ENCODE measurements around the gene TSEN54. TPM values are rescaled to one million over a fixed set of nuclear protein-coding genes. Genes with fewer than 3 reads are reported as not detected.

The TSEN54 gene
- total RNA-seq, 2 experiments from 2014 or later: 76.6 to 77.8 TPM

DNA sequence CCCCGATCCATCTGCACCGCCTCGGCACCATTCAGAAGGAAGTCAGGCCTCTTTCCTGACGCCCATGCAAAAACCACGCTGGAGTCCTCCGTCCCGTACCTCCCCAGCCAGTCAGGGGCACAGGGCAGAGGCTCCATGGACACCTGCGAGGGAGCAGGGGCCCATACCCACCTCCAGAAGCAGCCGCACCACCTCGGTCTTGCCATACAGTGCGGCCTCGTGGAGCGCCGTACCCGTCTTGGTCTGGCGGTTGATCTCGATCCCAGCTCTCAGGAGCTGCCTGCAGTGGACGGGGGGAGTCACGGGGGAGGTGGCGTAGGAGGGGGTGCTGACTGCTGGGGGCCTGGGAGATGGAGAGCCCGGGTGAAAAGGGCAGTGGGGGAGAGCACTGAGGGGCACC lies 10.2 kb upstream of the TSEN54 start:
- no peak for ATAC-seq
- DNase-seq: no peak
- Mint-ChIP-seq H3K36me3 (ENCODE audit: low read depth) (no peaks in the 10 kb centered on the region), H3K9me3 (ENCODE audit: insufficient read depth) (no peaks in the 10 kb centered on the region), H3K4me1 (ENCODE audit: low read depth) (no peaks in the 10 kb centered on the region), H3K27me3 (ENCODE audit: low read depth) (no peaks in the 10 kb centered on the region), H3K4me3 (no peak overlapping the region), H3K27ac (no peak overlapping the region)
- CTCF ChIA-PET: interaction anchor here (1.5 kb wide), 1 partner anchor 8 kb away, joined by 3 read pairs; no protein-coding TSS in a partner anchor
- POLR2A ChIA-PET: interaction anchor here (0.6 kb wide), 2 partner anchors 131 to 259 kb away, joined by 3 to 4 read pairs; no protein-coding TSS in a partner anchor

GRCh38 chr17:75506888-75507287 lies 9.4 kb upstream of the TSEN54 start:
- CTCF ChIA-PET: no interaction called here
- no peak for DNase-seq

GRCh38 chr17:75507733-75508719 lies 8.3 kb upstream of the TSEN54 start:
- no peaks in the 10 kb centered on the region for H3K9me3 Mint-ChIP-seq (ENCODE audit: insufficient read depth)
- CTCF ChIA-PET: no interaction called here
- no peaks in the 10 kb centered on the region for H3K36me3 Mint-ChIP-seq (ENCODE audit: low read depth)
- H3K27me3 Mint-ChIP-seq (ENCODE audit: low read depth): no peaks in the 10 kb centered on the region
- no peaks in the 10 kb centered on the region for H3K4me1 Mint-ChIP-seq (ENCODE audit: low read depth)
- H3K27ac Mint-ChIP-seq: no peak overlapping the region
- no peak for ATAC-seq
- H3K4me3 Mint-ChIP-seq: no peak overlapping the region
- POLR2A ChIA-PET: no interaction called here
- no peak for DNase-seq

More at GRCh38 chr17:75506888-75507287, 9.4 kb upstream of the TSEN54 start:
- H3K36me3 Mint-ChIP-seq (ENCODE audit: low read depth): no peaks in the 10 kb centered on the region
- POLR2A ChIA-PET: no interaction called here
- H3K9me3 Mint-ChIP-seq (ENCODE audit: insufficient read depth): no peaks in the 10 kb centered on the region
- H3K4me3 Mint-ChIP-seq: no peak overlapping the region
- no peak for ATAC-seq
- H3K27me3 Mint-ChIP-seq (ENCODE audit: low read depth): no peaks in the 10 kb centered on the region
- H3K27ac Mint-ChIP-seq: no peak overlapping the region
- H3K4me1 Mint-ChIP-seq (ENCODE audit: low read depth): no peaks in the 10 kb centered on the region

- POLR2A ChIA-PET: interaction anchor here (0.5 to 0.8 kb wide), 2 partner anchors 19 to 103 kb away, joined by 3 read pairs; partner anchors contain the start of gene GRB2
- Mint-ChIP-seq H3K4me3 (no peak overlapping the region), H3K27me3 (ENCODE audit: low read depth) (peaks cover under 1% of the 10 kb centered on the region), H3K4me1 (ENCODE audit: low read depth) (no peaks in the 10 kb centered on the region), H3K36me3 (ENCODE audit: low read depth) (no peaks in the 10 kb centered on the region), H3K27ac (no peak overlapping the region), H3K9me3 (ENCODE audit: insufficient read depth) (no peaks in the 10 kb centered on the region)
- CTCF ChIA-PET: no interaction called here
- no peak for DNase-seq
- no peak for ATAC-seq
Measured at GRCh38 chr17:75508931-75509361, 7.4 kb upstream of the TSEN54 start.

DNA sequence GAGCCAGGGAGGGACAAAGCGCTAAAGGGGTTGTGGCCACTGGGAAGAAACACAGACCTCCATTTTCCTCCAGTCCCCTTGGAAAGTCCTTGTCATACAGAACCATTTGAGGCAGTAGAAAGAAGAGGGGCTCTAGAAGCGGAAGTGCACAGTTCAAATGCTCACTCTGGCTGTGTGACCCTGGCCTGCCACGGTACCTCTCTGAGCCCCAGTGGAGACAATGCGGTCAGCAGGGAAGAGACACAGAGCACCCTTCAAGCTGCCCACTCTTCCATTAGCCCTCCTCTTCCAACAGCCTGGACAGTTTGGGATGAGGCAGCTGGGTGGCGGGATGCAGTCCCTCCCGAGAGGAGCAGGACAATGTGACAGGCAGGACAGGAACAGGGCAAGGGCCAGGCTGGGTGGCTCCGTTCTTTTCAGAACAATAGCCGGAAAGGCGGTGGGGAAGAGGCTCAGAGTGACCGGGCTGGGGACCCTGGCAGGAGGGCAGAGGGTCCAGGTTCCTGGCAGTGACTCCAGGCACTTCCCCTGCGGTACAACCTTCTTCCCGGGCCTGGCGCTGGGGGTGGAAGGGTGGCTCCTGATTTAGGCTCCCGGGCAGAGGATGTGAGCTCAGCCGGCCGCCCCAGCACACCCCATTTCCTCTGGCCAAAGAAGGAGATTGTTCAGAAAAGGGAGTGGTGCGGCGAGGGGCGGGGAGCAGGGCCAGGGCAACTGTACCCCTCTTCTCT lies 6.6 kb upstream of the TSEN54 start:
- POLR2A ChIA-PET: interaction anchor here (0.5 to 0.8 kb wide), 2 partner anchors 20 to 104 kb away, joined by 3 read pairs; partner anchors contain the start of gene GRB2
- H3K27me3 Mint-ChIP-seq (ENCODE audit: low read depth): peaks cover 3% of the 10 kb centered on the region
- no peak for ATAC-seq

DNA sequence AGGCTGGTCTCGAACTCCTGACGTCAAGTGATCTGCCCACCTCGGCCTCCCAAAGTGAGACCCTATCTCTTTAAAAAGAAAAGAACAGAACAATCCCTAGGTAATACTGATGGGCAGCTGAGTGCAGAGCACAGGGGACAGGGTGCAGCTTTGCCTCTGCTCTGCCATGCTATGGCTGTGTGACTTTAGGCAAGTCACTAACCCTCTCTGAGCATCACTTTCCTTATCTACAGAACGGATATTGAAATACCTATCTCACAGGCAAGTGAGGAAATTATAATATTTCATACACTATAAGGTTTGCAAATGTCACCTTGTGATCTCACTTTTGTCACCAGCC lies 5.1 kb upstream of the TSEN54 start:
- Mint-ChIP-seq H3K4me3 (no peak overlapping the region), H3K27ac (no peak overlapping the region), H3K27me3 (ENCODE audit: low read depth) (peaks cover 3% of the 10 kb centered on the region), H3K9me3 (ENCODE audit: insufficient read depth) (no peaks in the 10 kb centered on the region), H3K36me3 (ENCODE audit: low read depth) (no peaks in the 10 kb centered on the region), H3K4me1 (ENCODE audit: low read depth) (no peaks in the 10 kb centered on the region)
- ATAC-seq (no peak), DNase-seq (no peak)
- ChIA-PET POLR2A (no interaction called here), CTCF (no interaction called here)

More for the DNA sequence above, 6.6 kb upstream of the TSEN54 start:
- H3K4me1 Mint-ChIP-seq (ENCODE audit: low read depth): no peaks in the 10 kb centered on the region
- H3K4me3 Mint-ChIP-seq: no peak overlapping the region
- no peak for DNase-seq
- no peaks in the 10 kb centered on the region for H3K9me3 Mint-ChIP-seq (ENCODE audit: insufficient read depth)
- CTCF ChIA-PET: no interaction called here
- no peaks in the 10 kb centered on the region for H3K36me3 Mint-ChIP-seq (ENCODE audit: low read depth)
- no peak overlapping the region for H3K27ac Mint-ChIP-seq

DNA sequence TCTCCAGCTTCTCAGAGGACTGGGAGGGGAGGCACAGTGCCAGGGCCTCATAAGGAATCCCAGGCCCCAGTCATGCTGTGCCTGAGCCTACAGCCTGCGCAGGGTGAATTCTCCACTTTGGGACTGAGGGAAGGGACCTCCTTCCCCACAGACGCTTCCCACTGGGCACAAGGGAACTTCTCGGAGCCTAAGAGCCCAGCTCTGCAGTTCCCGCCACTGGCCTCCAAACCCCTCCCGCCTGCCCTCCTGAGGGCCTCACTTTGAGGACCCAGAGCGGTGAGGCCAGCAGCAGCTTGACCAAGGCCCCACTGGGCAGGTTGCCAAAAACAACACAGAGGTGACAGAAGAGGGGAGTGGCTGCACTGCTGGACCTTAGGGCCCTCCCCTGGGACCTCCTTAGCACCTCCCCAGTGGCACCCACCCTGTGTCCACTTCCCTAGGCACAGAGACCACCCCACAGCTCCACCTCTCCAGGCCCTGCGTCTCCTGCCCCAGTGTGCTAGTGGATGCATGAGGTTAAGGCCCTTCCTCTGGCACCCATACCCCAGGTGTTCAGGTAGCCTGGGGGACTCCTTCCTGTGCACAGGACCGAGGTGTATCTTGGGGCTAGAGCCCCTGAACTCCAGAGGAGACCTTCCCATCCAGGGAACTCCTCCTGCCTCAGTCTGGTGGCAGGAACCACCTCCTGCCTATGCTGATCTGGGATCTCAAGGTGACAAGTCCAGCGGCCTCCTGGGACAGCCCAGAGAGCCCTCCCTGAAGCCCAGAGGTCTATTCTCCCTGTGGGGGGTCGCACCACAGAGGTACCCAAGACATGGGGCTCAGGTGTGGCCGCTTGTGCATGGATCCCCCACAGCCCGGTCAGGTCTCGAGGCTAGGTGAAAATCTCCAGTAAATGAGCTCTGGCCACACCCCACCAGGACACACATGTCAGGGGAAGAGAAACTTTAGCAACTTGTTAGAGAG lies 4.4 kb upstream of the TSEN54 start:
- no peaks in the 10 kb centered on the region for H3K4me1 Mint-ChIP-seq (ENCODE audit: low read depth)
- ATAC-seq (no peak), DNase-seq (no peak)
- H3K27me3 Mint-ChIP-seq (ENCODE audit: low read depth): peaks cover 3% of the 10 kb centered on the region
- no peaks in the 10 kb centered on the region for H3K9me3 Mint-ChIP-seq (ENCODE audit: insufficient read depth)
- no peaks in the 10 kb centered on the region for H3K36me3 Mint-ChIP-seq (ENCODE audit: low read depth)
- ChIA-PET POLR2A (no interaction called here), CTCF (interaction anchor here (1.3 kb wide), 1 partner anchor 13 kb away, joined by 3 read pairs; no protein-coding TSS in a partner anchor)
- no peak overlapping the region for H3K4me3 Mint-ChIP-seq
- H3K27ac Mint-ChIP-seq: no peak overlapping the region

DNA sequence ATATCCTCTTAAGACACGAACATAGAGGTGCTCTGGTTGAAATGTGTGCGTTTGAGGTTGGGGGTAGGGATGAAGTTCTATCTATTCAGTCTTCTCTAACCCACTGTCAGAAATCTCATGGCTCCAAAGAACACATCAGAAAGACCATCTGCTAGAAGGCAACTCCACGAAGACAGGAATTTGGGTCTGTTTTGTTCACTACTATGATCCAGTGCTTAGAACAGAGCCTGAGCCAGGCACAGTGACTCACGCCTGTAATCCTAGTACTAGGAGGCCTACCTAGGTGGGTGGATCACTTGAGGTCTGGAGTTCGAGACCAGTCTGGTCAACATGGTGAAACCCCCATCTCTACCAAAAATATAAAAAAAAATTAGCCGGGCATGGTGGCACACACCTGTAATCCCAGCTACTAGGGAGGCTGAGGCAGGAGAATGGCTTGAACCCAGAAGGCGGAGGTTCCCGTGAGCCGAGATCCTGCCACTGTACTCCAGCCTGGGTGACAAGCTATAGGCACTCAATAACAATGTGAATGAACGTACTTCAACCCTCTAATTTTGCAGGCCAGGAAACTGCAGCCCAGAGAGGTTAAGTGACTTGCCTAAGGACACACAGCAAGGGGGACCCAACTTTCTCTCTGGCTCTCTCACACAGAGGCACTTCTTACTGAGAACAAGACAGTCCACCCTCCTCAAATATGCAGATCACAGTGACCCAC lies 3.2 kb upstream of the TSEN54 start:
- ATAC-seq (no peak), DNase-seq (no peak)
- ChIA-PET CTCF (interaction anchor here (1.3 kb wide), 1 partner anchor 14 kb away, joined by 3 read pairs; no protein-coding TSS in a partner anchor), POLR2A (interaction anchor here (0.7 kb wide), 1 partner anchor 72 kb away, joined by 3 read pairs; no protein-coding TSS in a partner anchor)
- Mint-ChIP-seq H3K4me1 (ENCODE audit: low read depth) (peaks cover 11% of the 10 kb centered on the region), H3K27me3 (ENCODE audit: low read depth) (peaks cover 3% of the 10 kb centered on the region), H3K4me3 (no peak overlapping the region), H3K9me3 (ENCODE audit: insufficient read depth) (no peaks in the 10 kb centered on the region), H3K36me3 (ENCODE audit: low read depth) (peaks cover 2% of the 10 kb centered on the region), H3K27ac (no peak overlapping the region)

- ChIA-PET CTCF (no interaction called here), POLR2A (interaction anchor here (0.7 kb wide), 1 partner anchor 72 kb away, joined by 3 read pairs; no protein-coding TSS in a partner anchor)
- H3K9me3 Mint-ChIP-seq (ENCODE audit: insufficient read depth): no peaks in the 10 kb centered on the region
- peaks cover 7% of the 10 kb centered on the region for H3K36me3 Mint-ChIP-seq (ENCODE audit: low read depth)
- ATAC-seq: no peak
- DNase-seq: no peak
- peaks cover 3% of the 10 kb centered on the region for H3K27me3 Mint-ChIP-seq (ENCODE audit: low read depth)
- no peak overlapping the region for H3K4me3 Mint-ChIP-seq
- peaks cover 16% of the 10 kb centered on the region for H3K4me1 Mint-ChIP-seq (ENCODE audit: low read depth)
- peak overlapping the region; percentile 16 for H3K27ac Mint-ChIP-seq
Measured at GRCh38 chr17:75513641-75514000, 2.7 kb upstream of the TSEN54 start.

- peak overlapping the region; percentile 22 for H3K4me3 Mint-ChIP-seq
- ChIA-PET POLR2A (interaction anchor here (1.0 kb wide), 1 partner anchor 58 kb away, joined by 3 read pairs; the partner anchor contains the start of gene TMEM94), CTCF (interaction anchor here (0.6 to 0.9 kb wide), 2 partner anchors 9 to 87 kb away, joined by 3 read pairs; no protein-coding TSS in a partner anchor)
- H3K9me3 Mint-ChIP-seq (ENCODE audit: insufficient read depth): no peaks in the 10 kb centered on the region
- peaks cover 24% of the 10 kb centered on the region for H3K4me1 Mint-ChIP-seq (ENCODE audit: low read depth)
- peaks cover 3% of the 10 kb centered on the region for H3K27me3 Mint-ChIP-seq (ENCODE audit: low read depth)
- peaks cover 14% of the 10 kb centered on the region for H3K36me3 Mint-ChIP-seq (ENCODE audit: low read depth)
- ATAC-seq: no peak
- DNase-seq: no peak
- H3K27ac Mint-ChIP-seq: no peak overlapping the region
Measured at GRCh38 chr17:75514299-75514918, 1.9 kb upstream of the TSEN54 start.
